Activated B cell treated with CpG ODN at 0.5 μM for 24 hours (primary cell): ENCODE measurements around the gene RABAC1. TPM values are rescaled to one million over a fixed set of nuclear protein-coding genes. Genes with fewer than 3 reads are reported as not detected.

Experiments
- ATAC-seq: fragments of 200-7000 bp; cut with Tn5 transposase; one replicate; pipeline ENCODE4 v1.10.0; 2021; ENCODE audit warnings: low read depth, mild to moderate bottlenecking, moderate library complexity
- CTCF ChIA-PET: fragments of 350-600 bp; sonication (Branson Sonifier 250); formaldehyde crosslinking; loops from one replicate; lab custom pipeline; 2021; ENCODE audit warnings: antibody characterized with exemption; lab: Charles Lee
- POLR2A ChIA-PET: fragments of 350-600 bp; sonication (Branson Sonifier 250); formaldehyde crosslinking; loops from one replicate; lab custom pipeline; 2021; ENCODE audit warnings: antibody characterized with exemption; lab: Charles Lee
- DNase-seq: peaks from one replicate; pipeline ENCODE4 v3.0.0; 2022
- H3K27ac Mint-ChIP-seq: one replicate; pipeline ENCODE4 v1.8.0; 2020; ENCODE audit warnings: mixed read lengths
- H3K27me3 Mint-ChIP-seq: one replicate; pipeline ENCODE4 v1.8.0; 2021; ENCODE audit warnings: mixed read lengths
- H3K36me3 Mint-ChIP-seq: one replicate; pipeline ENCODE4 v1.8.0; 2021; ENCODE audit warnings: low read depth, mixed read lengths
- H3K4me1 Mint-ChIP-seq: one replicate; pipeline ENCODE4 v1.8.0; 2021; ENCODE audit warnings: mixed read lengths
- H3K4me3 Mint-ChIP-seq: one replicate; pipeline ENCODE4 v1.8.0; 2020; ENCODE audit warnings: mild to moderate bottlenecking, mixed read lengths
- H3K9me3 Mint-ChIP-seq: one replicate; pipeline ENCODE4 v1.8.0; 2020; ENCODE audit warnings: mixed read lengths
- CTCF ChIP-seq: fragments of 200-600 bp; IDR thresholded peaks from one replicate; pipeline ENCODE4 v1.8.0; 2022; ENCODE audit warnings: antibody characterized with exemption, mild to moderate bottlenecking
- intact Hi-C: fragments of 100-400 bp; cut with micrococcal nuclease; formaldehyde crosslinking; loops from one replicate; pipeline ENCODE4 v1.15.1; 2024
- total RNA-seq: library from RNA; stranded (reverse); gene quantifications from 2 replicates; pipeline ENCODE4 v1.2.3, GENCODE V29; 2022

The RABAC1 gene
- 96.7 and 102 TPM in 2 replicates for total RNA-seq

DNA sequence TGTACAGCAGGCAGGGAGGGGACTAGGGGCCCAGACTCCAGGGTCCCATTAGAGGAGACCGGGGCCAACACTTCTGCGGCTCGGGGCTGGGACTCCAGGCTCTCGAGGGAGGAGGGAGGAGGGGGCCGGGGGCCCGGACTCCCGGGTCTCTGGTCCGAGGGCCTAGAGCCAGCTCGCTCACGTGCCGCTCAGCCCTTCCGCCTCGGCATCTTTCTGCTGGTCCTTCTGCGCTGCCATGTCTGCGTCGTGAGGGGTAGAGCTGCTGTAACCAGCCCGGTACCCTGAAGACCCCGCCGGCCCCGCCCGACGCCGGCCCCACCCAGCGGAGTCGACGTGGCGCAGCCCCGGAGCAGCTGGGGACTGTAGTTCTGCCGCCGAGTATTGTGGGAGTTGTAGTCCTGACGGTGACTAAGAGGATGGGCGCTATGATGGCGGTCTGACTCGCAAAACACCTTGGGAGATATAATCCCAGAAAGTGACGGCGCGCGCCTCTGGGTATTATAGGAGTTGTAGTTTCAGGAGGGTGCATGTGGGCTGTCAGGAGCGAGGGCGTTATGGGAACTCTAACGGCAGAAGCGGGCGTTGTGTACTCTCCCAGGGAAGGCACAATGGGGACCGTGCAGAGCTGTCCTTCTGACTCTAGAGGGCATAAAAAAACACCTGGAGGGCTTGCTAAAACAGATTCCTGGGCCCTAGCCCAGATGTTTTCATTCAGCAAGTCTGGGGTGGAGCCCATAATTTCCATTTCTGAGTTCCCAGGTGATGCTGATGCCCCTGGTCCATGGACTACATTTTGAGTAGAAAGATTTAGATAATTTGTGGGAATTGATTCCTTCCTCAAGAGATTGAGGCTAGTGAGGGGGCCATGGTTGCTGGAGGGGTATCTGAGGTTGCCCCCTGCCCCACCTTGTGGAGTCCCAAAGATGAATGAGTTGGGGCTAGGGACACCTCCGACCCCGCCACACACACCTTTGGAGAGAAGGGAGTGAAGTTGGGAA is at the start of gene RABAC1:
TSS of gene RABAC1 (minus strand) at position 266 of the 998 bp plus-strand sequence. CDS start at position 237, 29 bp downstream.
- peak within 1 kb of the TSS; percentile 90 for H3K4me3 Mint-ChIP-seq
- no peaks in the 10 kb centered on the region for H3K27me3 Mint-ChIP-seq
- ChIA-PET POLR2A (interaction anchor here (0.6 to 3.6 kb wide), 15 partner anchors 12 to 615 kb away, joined by 3 to 38 read pairs (median 6); partner anchors contain the start of genes ARHGEF1, CD79A and RPS19), CTCF (interaction anchor here (1.0 to 3.8 kb wide), 5 partner anchors 13 to 168 kb away, joined by 3 to 23 read pairs (median 7); partner anchors contain the start of gene RPS19)
- intact Hi-C loops = loop anchor here (1.0 to 10.0 kb wide), 6 partner anchors 75 to 1185 kb away; partner anchors contain the start of genes CD79A, MEGF8, MIA and RAB4B
- H3K9me3 Mint-ChIP-seq = no peaks in the 10 kb centered on the region
- H3K36me3 Mint-ChIP-seq = peaks cover 18% of the 10 kb centered on the region
- H3K27ac Mint-ChIP-seq = peak within 1 kb of the TSS; percentile 90
- H3K4me1 Mint-ChIP-seq = peaks cover 17% of the 10 kb centered on the region
- peak; percentile 79 for DNase-seq
- peak; percentile 91 for ATAC-seq
- no peak for TF ChIP-seq CTCF

DNA sequence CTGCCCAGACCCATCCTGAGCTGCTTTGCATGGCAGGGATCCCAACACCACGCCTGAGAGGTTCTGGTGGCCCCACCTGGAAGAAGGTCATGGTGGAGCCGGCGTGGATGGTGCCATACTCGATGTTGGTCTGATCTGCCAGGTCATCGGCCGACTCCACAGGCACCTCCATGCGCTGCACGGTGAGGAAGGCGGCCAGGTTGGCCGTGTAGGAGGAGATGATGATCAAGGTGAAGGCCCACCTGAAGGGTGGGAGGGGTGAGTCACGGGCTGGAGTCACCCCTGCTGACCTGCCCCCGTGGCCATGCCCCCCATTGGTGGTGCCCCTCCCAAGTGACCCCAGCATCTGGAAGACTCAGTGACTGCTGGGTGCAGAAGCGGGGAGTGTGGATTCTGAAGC is 47.4 kb upstream of the RABAC1 start:
- CTCF ChIA-PET = no interaction called here
- POLR2A ChIA-PET = no interaction called here
- Mint-ChIP-seq H3K27ac (no peak overlapping the region), H3K36me3 (no peaks in the 10 kb centered on the region), H3K9me3 (no peaks in the 10 kb centered on the region), H3K4me1 (no peaks in the 10 kb centered on the region), H3K27me3 (peaks cover 18% of the 10 kb centered on the region), H3K4me3 (no peak overlapping the region)
- intact Hi-C loops = no loop called here
- ATAC-seq (no peak), DNase-seq (no peak)
- TF ChIP-seq CTCF = no peak

DNA sequence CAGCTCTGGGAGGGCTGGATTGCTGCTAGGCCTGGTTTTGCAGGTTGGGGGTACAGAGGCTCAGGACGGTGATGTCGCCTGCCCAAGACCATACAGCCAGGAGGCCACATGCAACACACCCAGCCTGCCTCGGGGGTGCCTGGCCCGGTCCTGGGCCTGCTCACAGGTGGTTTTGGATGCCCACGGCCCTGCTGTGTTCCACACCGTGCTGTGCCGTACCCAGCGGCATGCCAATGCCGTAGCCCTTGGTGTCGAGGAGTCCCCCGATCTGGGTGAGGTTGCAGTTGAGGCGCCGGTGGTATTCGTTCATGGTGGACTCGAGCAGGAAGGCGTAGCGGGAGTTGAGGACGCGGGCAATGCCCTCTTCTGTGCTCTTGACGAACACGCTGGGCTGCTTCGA is 46.4 kb upstream of the RABAC1 start:
- ChIA-PET POLR2A (no interaction called here), CTCF (no interaction called here)
- ATAC-seq = no peak
- Mint-ChIP-seq H3K27ac (no peak overlapping the region), H3K9me3 (no peaks in the 10 kb centered on the region), H3K27me3 (peaks cover 28% of the 10 kb centered on the region), H3K36me3 (no peaks in the 10 kb centered on the region), H3K4me3 (no peak overlapping the region), H3K4me1 (no peaks in the 10 kb centered on the region)
- no peak for DNase-seq
- intact Hi-C loops = no loop called here
- TF ChIP-seq CTCF = no peak

GRCh38 chr19:42003506-42004294 is 44.6 kb upstream of the RABAC1 start:
- CTCF ChIA-PET = no interaction called here
- H3K4me1 Mint-ChIP-seq = peaks cover 3% of the 10 kb centered on the region
- DNase-seq = no peak
- no peak overlapping the region for H3K4me3 Mint-ChIP-seq
- no peak overlapping the region for H3K27ac Mint-ChIP-seq
- peaks cover 39% of the 10 kb centered on the region for H3K27me3 Mint-ChIP-seq
- intact Hi-C loops = no loop called here
- H3K36me3 Mint-ChIP-seq = no peaks in the 10 kb centered on the region
- no peak for TF ChIP-seq CTCF
- POLR2A ChIA-PET = no interaction called here
- no peak for ATAC-seq
- no peaks in the 10 kb centered on the region for H3K9me3 Mint-ChIP-seq
